Liver (tissue), 9 donors: ENCODE measurements around the gene DCAF5. TPM values are rescaled to one million over a fixed set of nuclear protein-coding genes. Genes with fewer than 3 reads are reported as not detected.

Source experiments
- DNase-seq: peaks from one replicate; pipeline ENCODE4 v3.0.0-alpha.2; 2017; ENCODE audit warnings: low spot score
- H3K27ac ChIP-seq, 2 donors: one replicate each; pipeline ENCODE4 v1.7.0; 2013; ENCODE audit warnings: inconsistent platforms in 2 of 2, low read length in 2 of 2, control low read depth in 1 of 2, low read depth in 1 of 2, mild to moderate bottlenecking in 1 of 2
- H3K27me3 ChIP-seq, 4 donors: one replicate each; pipeline versions ENCODE4 v1.6.1 to v1.7.0; 2013; ENCODE audit warnings: low read length in 3 of 4, inconsistent platforms in 1 of 4, mild to moderate bottlenecking in 1 of 4, moderate library complexity in 1 of 4; ENCODE audit not compliant: control insufficient read depth in 4 of 4, insufficient read depth in 4 of 4
- H3K36me3 ChIP-seq, 4 donors: one replicate each; pipeline versions ENCODE4 v1.6.1 to v1.7.0; 2013; ENCODE audit warnings: low read length in 3 of 4, mild to moderate bottlenecking in 3 of 4, low read depth in 1 of 4, moderate library complexity in 1 of 4; ENCODE audit not compliant: control insufficient read depth in 4 of 4, insufficient read depth in 3 of 4
- H3K4me1 ChIP-seq, 4 donors: one replicate each; pipeline versions ENCODE4 v1.6.1 to v1.7.0; 2013; ENCODE audit warnings: low read length in 3 of 4, mild to moderate bottlenecking in 3 of 4, moderate library complexity in 1 of 4; ENCODE audit not compliant: control insufficient read depth in 4 of 4, insufficient read depth in 4 of 4
- H3K4me3 ChIP-seq, 3 donors: one replicate each; pipeline versions ENCODE4 v1.6.1 to v1.7.0; 2013; ENCODE audit warnings: low read length in 3 of 3, control low read depth in 1 of 3, low read depth in 1 of 3, mild to moderate bottlenecking in 1 of 3
- H3K9ac ChIP-seq, 2 donors: one replicate each; pipeline ENCODE4 v1.7.0; 2013; ENCODE audit warnings: low read length in 2 of 2, mild to moderate bottlenecking in 2 of 2, moderate library complexity in 2 of 2, control low read depth in 1 of 2, low read depth in 1 of 2
- H3K9me3 ChIP-seq, 4 donors: one replicate each; pipeline versions ENCODE4 v1.6.1 to v1.7.0; 2013; ENCODE audit warnings: low read length in 3 of 4; ENCODE audit not compliant: control insufficient read depth in 4 of 4
- EGR1 ChIP-seq, 2 donors: IDR thresholded peaks; 2 replicates each; pipeline ENCODE4 v1.6.1; 2016 to 2018; ENCODE audit warnings: antibody characterized with exemption in 2 of 2, low read depth in 2 of 2
- FOXA1 ChIP-seq: IDR thresholded peaks from 2 replicates; pipeline ENCODE4 v1.6.1; 2016; ENCODE audit warnings: antibody characterized with exemption
- FOXA2 ChIP-seq: IDR thresholded peaks from 2 replicates; pipeline ENCODE4 v1.6.1; 2016; ENCODE audit warnings: antibody characterized with exemption
- GABPA ChIP-seq, 2 donors: IDR thresholded peaks in 1 of 2; conservative IDR thresholded peaks in 1 of 2; 2 replicates each; pipeline ENCODE4 v1.6.1; 2016; ENCODE audit warnings: antibody characterized with exemption in 2 of 2, mild to moderate bottlenecking in 1 of 2, moderate library complexity in 1 of 2
- HNF4A ChIP-seq, 2 donors: conservative IDR thresholded peaks; 2 replicates each; pipeline ENCODE4 v1.6.1; 2016; ENCODE audit warnings: antibody characterized with exemption in 2 of 2, mild to moderate bottlenecking in 2 of 2
- HNF4G ChIP-seq: IDR thresholded peaks from 2 replicates; pipeline ENCODE4 v1.6.1; 2016; ENCODE audit warnings: antibody characterized with exemption
- JUND ChIP-seq, 2 donors: IDR thresholded peaks; 2 replicates each; pipeline ENCODE4 v1.6.1; 2016; ENCODE audit warnings: antibody characterized with exemption in 2 of 2
- MAX ChIP-seq: IDR thresholded peaks from 2 replicates; pipeline ENCODE4 v1.6.1; 2016; ENCODE audit warnings: antibody characterized with exemption
- NR2F2 ChIP-seq: IDR thresholded peaks from 2 replicates; pipeline ENCODE4 v1.6.1; 2016; ENCODE audit warnings: antibody characterized with exemption
- REST ChIP-seq: IDR thresholded peaks from 2 replicates; pipeline ENCODE4 v1.6.1; 2016; ENCODE audit warnings: antibody characterized with exemption, mild to moderate bottlenecking
- RXRA ChIP-seq, 2 donors: IDR thresholded peaks; 2 replicates each; pipeline ENCODE4 v1.6.1; 2017 to 2018; ENCODE audit warnings: antibody characterized with exemption in 2 of 2, mild to moderate bottlenecking in 1 of 2
- SP1 ChIP-seq: IDR thresholded peaks from 2 replicates; pipeline ENCODE4 v1.6.1; 2018; ENCODE audit warnings: antibody characterized with exemption, mild to moderate bottlenecking
- TAF1 ChIP-seq: conservative IDR thresholded peaks from 2 replicates; pipeline ENCODE4 v1.6.1; 2016; ENCODE audit warnings: antibody characterized with exemption, mild to moderate bottlenecking
- YY1 ChIP-seq: IDR thresholded peaks from 2 replicates; pipeline ENCODE4 v1.6.1; 2016; ENCODE audit warnings: antibody characterized with exemption, mild to moderate bottlenecking
- WGBS: extraction: QIAGEN DNeasy Blood & Tissue Kit; methylation state at CpG from one replicate; pipeline ENCODE4 v1.1.7; 2013; 5-methylcytosine and 5-hydroxymethylcytosine counted together
- polyA plus RNA-seq, 2 donors: library from polyadenylated mRNA; stranded (reverse) in 1 of 2; unstranded in 1 of 2; fragments of 200-250 nt in 1 of 2; fragments of >200 nt in 1 of 2; fragmentation: Nextera tagmentation in 1 of 2; extraction: Ambion mirVana in 1 of 2; gene quantifications; one replicate each; pipeline versions ENCODE4 v1.2.1 to v1.2.3, GENCODE V29; 2013 to 2015
- total RNA-seq, 2 donors: library from RNA; depleted of rRNA; stranded (reverse); fragments of >200 nt; gene quantifications; one replicate each; pipeline ENCODE4 v1.2.3, GENCODE V29; 2014
- TF ChIP-seq, protein P1 (sequence below): IDR thresholded peaks from 2 replicates; pipeline ENCODE4 v1.6.1; 2016; ENCODE audit warnings: antibody characterized with exemption
- TF ChIP-seq, protein P2 (sequence below): IDR thresholded peaks from 2 replicates; pipeline ENCODE4 v1.6.1; 2016; ENCODE audit warnings: antibody characterized with exemption
- donor health status: healthy.
- donor health status: healthy.
- donor health status: healthy.
- donor health status: healthy.
- donor health status: healthy.

The DCAF5 gene
- total and polyA plus RNA-seq, 4 donors, result 12.9 to 18.1 (median 14.5) TPM

- H3K36me3 ChIP-seq, result peaks cover 9 to 38% (median 31%) of the 10 kb centered on the region in 4 donors
- no peak for DNase-seq
- no peak overlapping the region for H3K27ac ChIP-seq
- no peak overlapping the region for H3K9ac ChIP-seq
- H3K9me3 ChIP-seq, result no peaks in the 10 kb centered on the region
- no peaks in the 10 kb centered on the region for H3K27me3 ChIP-seq
- TF ChIP-seq RXRA (IDR thresholded peaks at IDR 0.05) (no peak), FOXA2 (no peak), YY1 (no peak), EGR1 (IDR thresholded peaks at IDR 0.05; ENCODE audit: low read depth in 2 of 2) (no peak), FOXA1 (no peak), HNF4G (no peak), NR2F2 (no peak)
- 96% methylated on average over 11 of the region's 11 CpGs for WGBS
- H3K4me3 ChIP-seq, result no peak overlapping the region
- peaks cover 6 to 35% (median 23%) of the 10 kb centered on the region in 4 donors for H3K4me1 ChIP-seq
Observed at GRCh38 chr14:69054030-69054429, 98.9 kb downstream of the DCAF5 start.

- no peak for DNase-seq
- no peaks in the 10 kb centered on the region for H3K9me3 ChIP-seq
- TF ChIP-seq GABPA (IDR thresholded peaks at IDR 0.05 in 1 of 2, conservative IDR thresholded peaks at IDR 0.05 in 1 of 2), result no peak
- TF ChIP-seq NR2F2, result peak; percentile 32
- peaks cover 10 to 41% (median 28%) of the 10 kb centered on the region in 4 donors for H3K4me1 ChIP-seq
- H3K27me3 ChIP-seq, result no peaks in the 10 kb centered on the region
- no peak overlapping the region for H3K4me3 ChIP-seq
- peaks cover 9 to 34% (median 28%) of the 10 kb centered on the region in 4 donors for H3K36me3 ChIP-seq
- WGBS, result 75% methylated on average over 4 of the region's 4 CpGs
- peak overlapping the region; percentile 16 to 22 for H3K27ac ChIP-seq
- no peak overlapping the region for H3K9ac ChIP-seq
Observed at GRCh38 chr14:69052181-69052601, 100.7 kb downstream of the DCAF5 start.

- WGBS, result 57% methylated on average over 6 of the region's 6 CpGs
- no peaks in the 10 kb centered on the region for H3K27me3 ChIP-seq
- H3K4me1 ChIP-seq, result peaks cover 10 to 41% (median 28%) of the 10 kb centered on the region in 4 donors
- no peaks in the 10 kb centered on the region for H3K9me3 ChIP-seq
- peak overlapping the region in 1 of 2 donors; percentile 49 for H3K9ac ChIP-seq
- no peak for DNase-seq
- no peak for TF ChIP-seq NR2F2
- TF ChIP-seq EGR1 (IDR thresholded peaks at IDR 0.05; ENCODE audit: low read depth in 2 of 2), result no peak
- no peak for TF ChIP-seq JUND (IDR thresholded peaks at IDR 0.05)
- no peak for TF ChIP-seq SP1
- peaks cover 9 to 20% (median 18%) of the 10 kb centered on the region in 4 donors for H3K36me3 ChIP-seq
- H3K27ac ChIP-seq, result peak overlapping the region; percentile 70 to 90
- no peak overlapping the region for H3K4me3 ChIP-seq
Observed at GRCh38 chr14:69050240-69051184, 102.4 kb downstream of the DCAF5 start.

GRCh38 chr14:69049675-69050074, 103.2 kb downstream of the DCAF5 start:
- no peak overlapping the region for H3K4me3 ChIP-seq
- no peaks in the 10 kb centered on the region for H3K27me3 ChIP-seq
- H3K36me3 ChIP-seq, result peaks cover 6 to 12% (median 10%) of the 10 kb centered on the region in 4 donors
- H3K9ac ChIP-seq, result peak overlapping the region in 1 of 2 donors; percentile 49
- 6% methylated on average over 2 of the region's 2 CpGs for WGBS
- H3K4me1 ChIP-seq, result peaks cover 13 to 41% (median 30%) of the 10 kb centered on the region in 4 donors
- peak overlapping the region; percentile 70 to 90 for H3K27ac ChIP-seq
- H3K9me3 ChIP-seq, result no peaks in the 10 kb centered on the region
- no peak for DNase-seq
- TF ChIP-seq HNF4A (conservative IDR thresholded peaks at IDR 0.05) (peak; percentile 81 to 85), NR2F2 (peak; percentile 10), YY1 (peak; percentile 79), REST (peak; percentile 62), TAF1 (no peak), FOXA2 (no peak), GABPA (IDR thresholded peaks at IDR 0.05 in 1 of 2, conservative IDR thresholded peaks at IDR 0.05 in 1 of 2) (peak in 1 of 2 donors; percentile 73), MAX (peak; percentile 73), HNF4G (peak; percentile 21), JUND (IDR thresholded peaks at IDR 0.05) (peak in 1 of 2 donors; percentile 74), SP1 (peak; percentile 88)
- TF ChIP-seq, protein P1, sequence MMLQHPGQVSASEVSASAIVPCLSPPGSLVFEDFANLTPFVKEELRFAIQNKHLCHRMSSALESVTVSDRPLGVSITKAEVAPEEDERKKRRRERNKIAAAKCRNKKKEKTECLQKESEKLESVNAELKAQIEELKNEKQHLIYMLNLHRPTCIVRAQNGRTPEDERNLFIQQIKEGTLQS, result no peak
- TF ChIP-seq, protein P2, sequence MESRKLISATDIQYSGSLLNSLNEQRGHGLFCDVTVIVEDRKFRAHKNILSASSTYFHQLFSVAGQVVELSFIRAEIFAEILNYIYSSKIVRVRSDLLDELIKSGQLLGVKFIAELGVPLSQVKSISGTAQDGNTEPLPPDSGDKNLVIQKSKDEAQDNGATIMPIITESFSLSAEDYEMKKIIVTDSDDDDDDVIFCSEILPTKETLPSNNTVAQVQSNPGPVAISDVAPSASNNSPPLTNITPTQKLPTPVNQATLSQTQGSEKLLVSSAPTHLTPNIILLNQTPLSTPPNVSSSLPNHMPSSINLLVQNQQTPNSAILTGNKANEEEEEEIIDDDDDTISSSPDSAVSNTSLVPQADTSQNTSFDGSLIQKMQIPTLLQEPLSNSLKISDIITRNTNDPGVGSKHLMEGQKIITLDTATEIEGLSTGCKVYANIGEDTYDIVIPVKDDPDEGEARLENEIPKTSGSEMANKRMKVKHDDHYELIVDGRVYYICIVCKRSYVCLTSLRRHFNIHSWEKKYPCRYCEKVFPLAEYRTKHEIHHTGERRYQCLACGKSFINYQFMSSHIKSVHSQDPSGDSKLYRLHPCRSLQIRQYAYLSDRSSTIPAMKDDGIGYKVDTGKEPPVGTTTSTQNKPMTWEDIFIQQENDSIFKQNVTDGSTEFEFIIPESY, result peak; percentile 78
